ENCODE measurements around the gene NTHL1. TPM values are rescaled to one million over a fixed set of nuclear protein-coding genes. Genes with fewer than 3 reads are reported as not detected.
A peak's percentile ranks its signal among the peaks of the same experiment; 100 is the strongest.

Gene NTHL1
- total RNA-seq, 2 donors from 2014 or later = 6.7 to 6.8 TPM

- no peak overlapping the region for H3K4me3 Mint-ChIP-seq
- H3K27me3 Mint-ChIP-seq = no peaks in the 10 kb centered on the region
- ATAC-seq (no peak), DNase-seq (no peak)
- no peaks in the 10 kb centered on the region for H3K9me3 ChIP-seq (ENCODE audit: control insufficient read depth, low read length, poor library complexity, severe bottlenecking)
- no peak overlapping the region for H3K27ac Mint-ChIP-seq
- peaks cover 2% of the 10 kb centered on the region for H3K4me1 Mint-ChIP-seq
- H3K36me3 Mint-ChIP-seq (ENCODE audit: low read depth) = no peaks in the 10 kb centered on the region
Measured at GRCh38 chr16:2070576-2071453, 23.2 kb upstream of the NTHL1 start.

- no peak overlapping the region for H3K4me3 Mint-ChIP-seq
- H3K9me3 ChIP-seq (ENCODE audit: control insufficient read depth, low read length, poor library complexity, severe bottlenecking) = no peaks in the 10 kb centered on the region
- H3K27ac Mint-ChIP-seq = no peak overlapping the region
- ATAC-seq = no peak
- peaks cover 2% of the 10 kb centered on the region for H3K36me3 Mint-ChIP-seq (ENCODE audit: low read depth)
- H3K4me1 Mint-ChIP-seq = no peaks in the 10 kb centered on the region
- H3K27me3 Mint-ChIP-seq = no peaks in the 10 kb centered on the region
- no peak for DNase-seq
Measured at GRCh38 chr16:2066139-2066538, 18.5 kb upstream of the NTHL1 start.

GRCh38 chr16:2064368-2064945 is 16.8 kb upstream of the NTHL1 start:
- H3K9me3 ChIP-seq (ENCODE audit: control insufficient read depth, low read length, poor library complexity, severe bottlenecking) = no peaks in the 10 kb centered on the region
- Mint-ChIP-seq H3K4me3 (no peak overlapping the region), H3K27ac (no peak overlapping the region), H3K36me3 (ENCODE audit: low read depth) (peaks cover 2% of the 10 kb centered on the region), H3K27me3 (no peaks in the 10 kb centered on the region), H3K4me1 (no peaks in the 10 kb centered on the region)
- DNase-seq = no peak
- no peak for ATAC-seq

- Mint-ChIP-seq H3K4me1 (no peaks in the 10 kb centered on the region), H3K27me3 (no peaks in the 10 kb centered on the region), H3K4me3 (no peak overlapping the region), H3K36me3 (ENCODE audit: low read depth) (peaks cover 2% of the 10 kb centered on the region), H3K27ac (no peak overlapping the region)
- H3K9me3 ChIP-seq (ENCODE audit: control insufficient read depth, low read length, poor library complexity, severe bottlenecking) = no peaks in the 10 kb centered on the region
- DNase-seq (no peak), ATAC-seq (no peak)
Measured at GRCh38 chr16:2063861-2064260, 16.2 kb upstream of the NTHL1 start.

- Mint-ChIP-seq H3K4me3 (no peak overlapping the region), H3K36me3 (ENCODE audit: low read depth) (peaks cover 2% of the 10 kb centered on the region), H3K27ac (no peak overlapping the region), H3K27me3 (no peaks in the 10 kb centered on the region), H3K4me1 (peaks cover 2% of the 10 kb centered on the region)
- H3K9me3 ChIP-seq (ENCODE audit: control insufficient read depth, low read length, poor library complexity, severe bottlenecking) = no peaks in the 10 kb centered on the region
- no peak for ATAC-seq
- no peak for DNase-seq
Measured at GRCh38 chr16:2062801-2063200, 15.2 kb upstream of the NTHL1 start.

GRCh38 chr16:2061526-2061925 is 13.9 kb upstream of the NTHL1 start:
- no peak for ATAC-seq
- Mint-ChIP-seq H3K36me3 (ENCODE audit: low read depth) (peaks cover 2% of the 10 kb centered on the region), H3K27ac (no peak overlapping the region), H3K4me1 (peaks cover 2% of the 10 kb centered on the region), H3K4me3 (no peak overlapping the region), H3K27me3 (no peaks in the 10 kb centered on the region)
- H3K9me3 ChIP-seq (ENCODE audit: control insufficient read depth, low read length, poor library complexity, severe bottlenecking) = no peaks in the 10 kb centered on the region
- DNase-seq = no peak

GRCh38 chr16:2061023-2061422 is 13.4 kb upstream of the NTHL1 start:
- ATAC-seq (no peak), DNase-seq (no peak)
- H3K36me3 Mint-ChIP-seq (ENCODE audit: low read depth) = peaks cover 2% of the 10 kb centered on the region
- H3K27ac Mint-ChIP-seq = no peak overlapping the region
- no peaks in the 10 kb centered on the region for H3K9me3 ChIP-seq (ENCODE audit: control insufficient read depth, low read length, poor library complexity, severe bottlenecking)
- H3K27me3 Mint-ChIP-seq = no peaks in the 10 kb centered on the region
- no peak overlapping the region for H3K4me3 Mint-ChIP-seq
- peaks cover 2% of the 10 kb centered on the region for H3K4me1 Mint-ChIP-seq

- DNase-seq (no peak), ATAC-seq (no peak)
- no peaks in the 10 kb centered on the region for H3K9me3 ChIP-seq (ENCODE audit: control insufficient read depth, low read length, poor library complexity, severe bottlenecking)
- Mint-ChIP-seq H3K36me3 (ENCODE audit: low read depth) (peaks cover 2% of the 10 kb centered on the region), H3K4me1 (peaks cover 4% of the 10 kb centered on the region), H3K27ac (no peak overlapping the region), H3K4me3 (no peak overlapping the region), H3K27me3 (no peaks in the 10 kb centered on the region)
Measured at GRCh38 chr16:2060346-2060745, 12.7 kb upstream of the NTHL1 start.

- H3K4me3 Mint-ChIP-seq = no peak overlapping the region
- no peaks in the 10 kb centered on the region for H3K27me3 Mint-ChIP-seq
- no peak for ATAC-seq
- H3K4me1 Mint-ChIP-seq = peaks cover 4% of the 10 kb centered on the region
- H3K36me3 Mint-ChIP-seq (ENCODE audit: low read depth) = peaks cover 2% of the 10 kb centered on the region
- no peak overlapping the region for H3K27ac Mint-ChIP-seq
- no peaks in the 10 kb centered on the region for H3K9me3 ChIP-seq (ENCODE audit: control insufficient read depth, low read length, poor library complexity, severe bottlenecking)
- DNase-seq = no peak
Measured at GRCh38 chr16:2058872-2059271, 11.2 kb upstream of the NTHL1 start.

GRCh38 chr16:2058420-2058819 is 10.8 kb upstream of the NTHL1 start:
- Mint-ChIP-seq H3K27ac (no peak overlapping the region), H3K4me3 (no peak overlapping the region), H3K36me3 (ENCODE audit: low read depth) (no peaks in the 10 kb centered on the region), H3K4me1 (peaks cover 4% of the 10 kb centered on the region), H3K27me3 (no peaks in the 10 kb centered on the region)
- no peak for DNase-seq
- ATAC-seq = no peak
- H3K9me3 ChIP-seq (ENCODE audit: control insufficient read depth, low read length, poor library complexity, severe bottlenecking) = no peaks in the 10 kb centered on the region

GRCh38 chr16:2057438-2057837 is 9.8 kb upstream of the NTHL1 start:
- Mint-ChIP-seq H3K27ac (no peak overlapping the region), H3K4me1 (peaks cover 6% of the 10 kb centered on the region), H3K4me3 (no peak overlapping the region), H3K27me3 (no peaks in the 10 kb centered on the region), H3K36me3 (ENCODE audit: low read depth) (no peaks in the 10 kb centered on the region)
- ATAC-seq (no peak), DNase-seq (no peak)
- no peaks in the 10 kb centered on the region for H3K9me3 ChIP-seq (ENCODE audit: control insufficient read depth, low read length, poor library complexity, severe bottlenecking)

- Mint-ChIP-seq H3K27me3 (no peaks in the 10 kb centered on the region), H3K4me3 (no peak overlapping the region), H3K27ac (no peak overlapping the region), H3K36me3 (ENCODE audit: low read depth) (no peaks in the 10 kb centered on the region), H3K4me1 (peaks cover 6% of the 10 kb centered on the region)
- ATAC-seq (no peak), DNase-seq (no peak)
- H3K9me3 ChIP-seq (ENCODE audit: control insufficient read depth, low read length, poor library complexity, severe bottlenecking) = no peaks in the 10 kb centered on the region
Measured at GRCh38 chr16:2056681-2057407, 9.2 kb upstream of the NTHL1 start.

- H3K36me3 Mint-ChIP-seq (ENCODE audit: low read depth) = no peaks in the 10 kb centered on the region
- peaks cover 6% of the 10 kb centered on the region for H3K4me1 Mint-ChIP-seq
- no peaks in the 10 kb centered on the region for H3K9me3 ChIP-seq (ENCODE audit: control insufficient read depth, low read length, poor library complexity, severe bottlenecking)
- H3K27me3 Mint-ChIP-seq = no peaks in the 10 kb centered on the region
- peak overlapping the region; percentile 39 for H3K27ac Mint-ChIP-seq
- H3K4me3 Mint-ChIP-seq = peak overlapping the region; percentile 19
- no peak for ATAC-seq
- no peak for DNase-seq
Measured at GRCh38 chr16:2056077-2056476, 8.4 kb upstream of the NTHL1 start.
